NB4 (cell line): ENCODE measurements around the gene TOB1.

Source experiments
- DNase-seq: peaks from one replicate; pipeline ENCODE4 v3.0.0; 2010; ENCODE audit warnings: low read depth
- H3K4me3 ChIP-seq: one replicate; pipeline ENCODE4 v1.5.1; 2011; ENCODE audit warnings: mild to moderate bottlenecking, low read depth, low read length, moderate library complexity
- CTCF ChIP-seq: IDR thresholded peaks from one replicate; pipeline ENCODE4 v1.5.1; 2012; ENCODE audit warnings: low read depth, low read length
- MAX ChIP-seq: IDR thresholded peaks from 2 replicates; pipeline ENCODE4 v1.6.1; 2011; ENCODE audit warnings: low read depth, low read length
- MYC ChIP-seq: IDR thresholded peaks from 2 replicates; pipeline ENCODE4 v1.6.1; 2011; ENCODE audit warnings: low read depth, low read length
- POLR2A ChIP-seq: IDR thresholded peaks from 2 replicates; pipeline ENCODE4 v1.6.1; 2011; ENCODE audit warnings: mild to moderate bottlenecking; ENCODE audit not compliant: insufficient read length; ENCODE audit errors: extremely low read depth

The TOB1 gene

DNA sequence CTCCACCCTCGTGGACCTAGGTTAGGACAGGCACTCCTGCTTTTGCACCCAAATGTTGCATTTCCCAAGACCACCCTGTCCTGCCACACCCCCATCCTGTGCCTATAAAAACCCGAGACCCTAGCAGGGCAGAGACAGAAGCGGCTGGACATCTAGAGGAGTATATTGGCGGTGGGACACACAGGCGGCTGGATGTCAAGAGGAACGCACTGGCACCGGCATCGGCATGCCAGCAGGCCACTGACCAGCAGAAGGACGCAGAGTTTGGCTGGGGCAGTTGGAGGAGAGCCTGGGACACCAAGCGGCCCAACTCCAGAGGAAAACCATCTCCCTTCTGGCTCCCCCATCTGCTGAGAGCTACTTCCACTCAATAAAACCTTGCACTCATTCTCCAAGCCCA, 45.5 kb downstream of the TOB1 start:
- DNase-seq: no peak
- H3K4me3 ChIP-seq: no peak overlapping the region
- TF ChIP-seq MAX (no peak), POLR2A (no peak), CTCF (no peak)

- TF ChIP-seq MYC: no peak
- TF ChIP-seq POLR2A: no peak
- TF ChIP-seq MAX: no peak
- TF ChIP-seq CTCF: no peak
- H3K4me3 ChIP-seq: no peak overlapping the region
- peak; percentile 33 for DNase-seq
Measured at GRCh38 chr17:50818921-50819657, 47.1 kb downstream of the TOB1 start.

- no peak overlapping the region for H3K4me3 ChIP-seq
- TF ChIP-seq CTCF (no peak), POLR2A (no peak), MYC (no peak), MAX (no peak)
Measured at GRCh38 chr17:50818261-50818660, 47.9 kb downstream of the TOB1 start.

DNA sequence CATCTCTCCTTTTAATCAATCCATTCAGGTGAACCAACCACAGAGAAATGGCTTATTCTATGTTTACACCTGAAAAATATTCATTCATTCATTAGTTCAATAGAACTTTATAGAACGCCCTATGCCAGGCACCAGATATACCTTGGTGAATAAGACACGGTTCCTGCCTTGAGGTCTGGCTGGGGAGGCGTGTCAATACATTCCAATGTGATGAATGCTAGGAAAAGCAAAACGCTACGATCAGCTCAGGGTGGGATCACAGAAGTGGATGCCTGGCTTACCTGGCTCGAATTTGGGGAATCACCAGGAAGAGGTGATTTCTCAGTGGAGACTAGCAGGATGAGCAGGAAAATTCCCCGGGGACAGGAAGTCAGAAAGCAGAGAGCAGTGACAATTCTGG, 48.3 kb downstream of the TOB1 start:
- DNase-seq: no peak
- no peak overlapping the region for H3K4me3 ChIP-seq
- TF ChIP-seq MYC (no peak), CTCF (no peak)

More at GRCh38 chr17:50818261-50818660, 47.9 kb downstream of the TOB1 start:
- DNase-seq: no peak

- TF ChIP-seq CTCF (peak; percentile 87), MAX (no peak)
- no peak overlapping the region for H3K4me3 ChIP-seq
- DNase-seq: peak; percentile 49
Measured at GRCh38 chr17:50816771-50817751, 49.1 kb downstream of the TOB1 start.
